Activated T-cell treated with anti-CD3 and anti-CD28 coated beads for 1 hour (primary cell): ENCODE data around the gene PAH.

Experiments used
- DNase-seq: peaks from one replicate; pipeline ENCODE4 v3.0.0-alpha.2; 2020; ENCODE audit warnings: low read depth

The PAH gene

DNA sequence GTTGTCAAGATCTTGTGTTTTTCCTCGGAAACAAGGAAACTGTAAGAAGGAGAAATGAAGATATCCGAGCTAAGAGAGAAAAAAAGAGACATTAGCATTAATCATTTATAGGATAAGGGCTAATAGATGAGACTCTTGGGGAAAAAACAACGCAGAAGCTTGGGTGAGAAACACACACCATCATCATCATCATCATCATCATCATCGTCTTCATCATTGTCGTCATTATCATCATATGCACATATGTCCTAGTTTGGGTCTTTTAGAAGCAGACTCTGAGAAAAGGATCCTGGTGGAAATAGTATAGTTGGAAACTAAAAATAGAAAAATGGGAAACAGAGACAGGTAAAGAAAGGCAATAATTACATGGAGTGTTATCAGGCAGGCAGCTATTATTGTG lies 95.9 kb downstream of the PAH start:
- no peak for DNase-seq

- no peak for DNase-seq
These were observed 100.1 kb downstream of the PAH start for GRCh38 chr12:102816816-102817434.

DNA sequence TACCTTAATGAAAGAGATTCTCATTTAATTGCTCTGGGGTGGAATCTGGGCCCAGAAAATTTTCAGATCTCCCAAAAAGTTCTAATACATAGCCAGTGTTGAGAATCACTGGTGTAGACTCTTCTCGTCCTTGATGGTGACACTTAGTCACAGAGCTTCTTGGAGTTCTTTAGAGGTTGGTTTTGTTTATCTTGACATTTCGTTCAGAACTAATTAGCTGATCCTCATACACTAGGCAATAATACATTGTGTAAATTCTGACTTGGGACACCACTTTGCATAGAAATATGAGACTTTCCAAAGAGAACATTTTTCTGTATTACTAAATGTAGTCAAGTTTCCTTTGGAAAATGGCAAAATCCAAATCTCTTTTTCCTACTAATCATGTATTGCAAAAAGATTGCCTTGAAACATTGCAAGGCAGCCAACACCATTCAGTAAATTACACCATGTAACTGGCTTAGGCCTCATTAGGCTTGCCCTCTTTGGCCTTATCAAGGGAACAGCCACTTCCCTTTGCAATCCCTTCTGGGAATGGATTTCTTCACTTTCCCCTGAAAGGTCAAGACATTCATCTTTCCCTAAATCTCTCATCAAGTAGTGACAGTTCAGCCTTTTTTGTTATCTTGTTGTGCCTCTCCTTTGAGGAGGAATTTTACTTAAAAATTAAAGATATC lies 102.2 kb downstream of the PAH start:
- DNase-seq = no peak

DNA sequence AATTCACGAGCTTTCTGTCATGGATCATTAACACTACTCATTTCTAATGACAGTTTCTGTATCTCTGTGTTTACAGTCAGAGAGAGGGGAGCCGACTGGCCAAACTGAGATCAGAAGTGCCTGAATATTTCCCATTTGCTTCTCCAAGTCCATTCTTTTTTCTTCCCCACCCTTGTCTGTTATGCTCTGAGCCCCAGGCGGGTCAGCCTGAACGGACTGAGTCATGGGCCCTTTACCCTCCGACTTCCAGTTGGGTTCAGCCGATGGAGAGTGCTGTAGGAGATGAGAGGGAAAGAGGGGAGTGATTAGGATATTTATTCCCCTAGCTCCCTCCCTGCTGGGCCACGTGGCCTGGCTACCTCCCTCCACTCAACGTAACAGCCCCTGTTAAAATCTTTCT lies 104.7 kb downstream of the PAH start:
- no peak for DNase-seq

DNA sequence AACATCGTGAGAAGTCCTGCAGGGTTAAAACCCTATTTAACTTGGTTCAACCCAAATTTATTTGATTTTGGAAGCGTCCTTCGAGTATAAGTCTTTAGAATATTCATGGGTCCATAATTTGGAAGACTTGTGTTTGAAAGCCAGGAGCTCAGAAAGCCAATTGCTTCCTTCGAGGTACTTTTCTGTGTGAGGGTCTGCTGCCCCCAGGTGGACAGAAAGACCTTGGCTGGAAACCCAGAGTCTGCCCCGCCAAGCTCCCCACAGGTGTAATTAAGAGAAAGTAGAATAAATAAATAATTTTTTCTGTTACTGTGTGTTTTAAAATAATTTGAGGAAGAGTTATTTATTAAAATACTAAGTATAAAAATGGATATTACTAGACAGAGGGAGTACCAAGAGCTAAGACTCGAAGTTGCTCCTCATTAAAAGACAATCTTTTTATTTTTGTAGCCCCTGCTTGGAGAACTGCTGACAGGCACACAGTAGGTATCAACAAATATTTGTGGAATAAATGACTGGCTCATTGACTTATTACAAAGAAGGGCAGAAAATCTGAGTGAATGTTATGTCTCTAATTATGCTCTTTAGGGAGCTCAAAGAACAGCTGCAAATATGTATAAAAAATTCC lies 105.8 kb downstream of the PAH start:
- no peak for DNase-seq

- no peak for DNase-seq
These were observed 108.6 kb downstream of the PAH start for GRCh38 chr12:102808412-102808811.

- DNase-seq = no peak
These were observed 110.5 kb downstream of the PAH start for GRCh38 chr12:102806592-102806991.

DNA sequence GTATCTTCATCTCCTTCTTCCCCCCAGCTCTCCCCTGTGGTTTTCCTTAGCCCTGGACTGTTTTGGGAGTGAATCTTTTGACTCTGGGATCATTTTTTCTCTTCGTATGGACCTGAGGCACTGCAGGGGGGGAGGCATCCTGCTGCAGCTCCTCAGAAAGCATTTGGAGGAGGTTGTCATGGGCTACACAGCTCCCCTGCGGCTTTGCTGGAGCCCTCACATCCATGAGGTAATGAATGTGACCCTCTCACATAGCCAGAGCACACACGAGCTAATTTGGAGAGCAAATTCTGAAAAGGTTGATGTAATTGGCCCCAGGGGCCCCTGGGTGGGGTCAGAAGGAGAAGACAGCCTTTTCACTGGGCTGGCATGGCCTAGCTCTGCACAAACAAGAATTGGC lies 110.9 kb downstream of the PAH start:
- no peak for DNase-seq

- DNase-seq = no peak
These were observed 116.5 kb downstream of the PAH start for GRCh38 chr12:102800565-102800964.

DNA sequence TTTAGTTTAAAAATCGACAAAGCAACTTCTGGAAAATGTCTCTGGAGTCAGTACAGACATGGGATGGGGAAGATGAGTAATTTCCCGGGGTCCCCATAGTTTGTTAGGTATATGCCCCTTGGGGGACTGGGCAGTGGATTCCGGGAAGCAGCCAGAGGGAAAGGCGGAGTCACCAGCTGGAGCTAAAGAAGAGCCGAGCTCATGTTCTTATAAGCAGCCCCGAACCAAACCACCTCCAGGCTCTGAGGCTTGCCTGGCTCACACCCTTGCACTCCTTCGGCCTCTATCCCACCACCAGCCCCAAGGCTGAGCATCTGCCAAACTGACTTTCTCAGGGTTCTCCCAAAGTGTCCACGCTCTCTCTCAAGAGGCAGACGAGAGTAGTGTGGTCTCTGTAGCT lies 117.8 kb downstream of the PAH start:
- DNase-seq = no peak

DNA sequence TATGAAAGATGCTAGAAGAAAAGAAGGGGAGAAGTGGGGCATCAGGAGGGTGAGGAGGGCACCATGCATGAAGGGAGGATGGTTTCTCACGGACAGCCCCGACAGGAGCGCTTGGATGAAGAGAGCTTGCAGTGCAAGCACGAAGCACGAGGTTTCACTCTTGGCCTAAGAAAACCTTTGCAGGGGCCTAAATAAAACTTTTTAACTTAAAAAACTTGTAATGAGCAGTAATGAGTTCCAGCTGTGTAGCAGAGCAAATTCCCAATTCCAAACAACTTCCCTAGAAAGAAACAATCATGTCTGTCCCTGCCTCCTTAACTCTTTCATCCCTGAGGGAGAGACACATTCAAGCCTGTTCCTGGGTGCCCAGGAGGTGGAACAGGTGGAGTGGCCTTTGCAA lies 119.5 kb downstream of the PAH start:
- no peak for DNase-seq

DNA sequence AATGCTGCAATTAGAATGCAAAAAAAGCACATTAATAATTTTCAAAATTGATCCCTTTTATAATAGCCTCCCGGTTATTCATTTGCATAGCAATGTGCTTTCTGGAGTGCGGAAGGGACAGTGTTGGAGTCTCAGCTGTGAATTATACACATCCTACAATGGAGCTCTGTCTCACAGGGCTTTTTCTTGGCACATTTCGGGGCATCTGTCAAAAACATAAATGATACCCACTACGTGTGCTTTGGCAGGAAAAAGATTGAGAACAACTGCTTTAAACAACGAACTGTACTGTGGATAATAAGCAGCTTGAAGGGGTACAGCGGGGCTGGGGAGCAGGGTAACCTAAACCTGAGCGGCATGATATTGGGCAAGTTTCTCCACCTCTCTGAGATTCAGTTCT lies 123.1 kb downstream of the PAH start:
- DNase-seq = no peak
